Stimulated activated CD8-positive, alpha-beta memory T cell treated with anti-CD3 and anti-CD28 coated beads, Interleukin-12 subunit alpha, Interleukin-12 subunit beta, amount 100 ng/mL, for 24 hours (primary cell): ENCODE results near the gene MB21D2.
A peak's percentile ranks its signal among the peaks of the same experiment; 100 is the strongest.
"Not testable (repeated sequence)": the region's sequence is repeated elsewhere in the genome, so short reads cannot be mapped to it uniquely, and the experiment has no call there.

Experiments used
- DNase-seq: peaks from one replicate; pipeline ENCODE4 v3.0.0-alpha.2; 2020; ENCODE audit errors: extremely low read depth

The MB21D2 gene

GRCh38 chr3:192917404-192918274 lies at the start of gene MB21D2:
Gene MB21D2, minus strand, starts transcription at chr3:192917856. Its CDS starts 16 bp downstream, at chr3:192917840.
- DNase-seq, result peak; percentile 10

- not testable (repeated sequence) for DNase-seq
Measured at GRCh38 chr3:192964959-192965719, 47.5 kb upstream of the MB21D2 start.

- no peak for DNase-seq
Measured at GRCh38 chr3:192959773-192960172, 42.1 kb upstream of the MB21D2 start.

- DNase-seq, result no peak
Measured at GRCh38 chr3:192958219-192958872, 40.7 kb upstream of the MB21D2 start.

GRCh38 chr3:192957441-192958021 lies 39.9 kb upstream of the MB21D2 start:
- DNase-seq, result no peak

- no peak for DNase-seq
Measured at GRCh38 chr3:192953926-192954325, 36.3 kb upstream of the MB21D2 start.

GRCh38 chr3:192947421-192947820 lies 29.8 kb upstream of the MB21D2 start:
- DNase-seq, result no peak

- DNase-seq, result no peak
Measured at GRCh38 chr3:192943393-192943792, 25.7 kb upstream of the MB21D2 start.

GRCh38 chr3:192942625-192943024 lies 25.0 kb upstream of the MB21D2 start:
- DNase-seq, result no peak

- no peak for DNase-seq
Measured at GRCh38 chr3:192940129-192940528, 22.5 kb upstream of the MB21D2 start.

- no peak for DNase-seq
Measured at GRCh38 chr3:192935441-192935840, 17.8 kb upstream of the MB21D2 start.

GRCh38 chr3:192933779-192934460 lies 16.3 kb upstream of the MB21D2 start:
- DNase-seq, result no peak

- DNase-seq, result no peak
Measured at GRCh38 chr3:192933259-192933658, 15.6 kb upstream of the MB21D2 start.

- no peak for DNase-seq
Measured at GRCh38 chr3:192931825-192932224, 14.2 kb upstream of the MB21D2 start.

- no peak for DNase-seq
Measured at GRCh38 chr3:192930577-192930976, 12.9 kb upstream of the MB21D2 start.

GRCh38 chr3:192929755-192930547 lies 12.3 kb upstream of the MB21D2 start:
- no peak for DNase-seq

- DNase-seq, result no peak
Measured at GRCh38 chr3:192929146-192929545, 11.5 kb upstream of the MB21D2 start.

GRCh38 chr3:192928720-192929119 lies 11.1 kb upstream of the MB21D2 start:
- DNase-seq, result no peak

GRCh38 chr3:192928016-192928415 lies 10.4 kb upstream of the MB21D2 start:
- DNase-seq, result no peak

- no peak for DNase-seq
Measured at GRCh38 chr3:192927016-192927415, 9.4 kb upstream of the MB21D2 start.

- no peak for DNase-seq
Measured at GRCh38 chr3:192923731-192924130, 6.1 kb upstream of the MB21D2 start.
